Activated CD4-positive, alpha-beta T cell treated with anti-CD3 and anti-CD28 coated beads, Interleukin-2, Interleukin-6, amounts not matched to agents 100 ng/mL and 50 ng/mL, durations not matched to agents 16 hours and 8 hours (primary cell): Measurements from ENCODE around the gene TNK1.
"Not testable (repeated sequence)": the region's sequence is repeated elsewhere in the genome, so short reads cannot be mapped to it uniquely, and the experiment has no call there.

Experiments used
- DNase-seq: peaks from one replicate; pipeline ENCODE4 v3.0.0-alpha.2; 2020

Gene TNK1

DNA sequence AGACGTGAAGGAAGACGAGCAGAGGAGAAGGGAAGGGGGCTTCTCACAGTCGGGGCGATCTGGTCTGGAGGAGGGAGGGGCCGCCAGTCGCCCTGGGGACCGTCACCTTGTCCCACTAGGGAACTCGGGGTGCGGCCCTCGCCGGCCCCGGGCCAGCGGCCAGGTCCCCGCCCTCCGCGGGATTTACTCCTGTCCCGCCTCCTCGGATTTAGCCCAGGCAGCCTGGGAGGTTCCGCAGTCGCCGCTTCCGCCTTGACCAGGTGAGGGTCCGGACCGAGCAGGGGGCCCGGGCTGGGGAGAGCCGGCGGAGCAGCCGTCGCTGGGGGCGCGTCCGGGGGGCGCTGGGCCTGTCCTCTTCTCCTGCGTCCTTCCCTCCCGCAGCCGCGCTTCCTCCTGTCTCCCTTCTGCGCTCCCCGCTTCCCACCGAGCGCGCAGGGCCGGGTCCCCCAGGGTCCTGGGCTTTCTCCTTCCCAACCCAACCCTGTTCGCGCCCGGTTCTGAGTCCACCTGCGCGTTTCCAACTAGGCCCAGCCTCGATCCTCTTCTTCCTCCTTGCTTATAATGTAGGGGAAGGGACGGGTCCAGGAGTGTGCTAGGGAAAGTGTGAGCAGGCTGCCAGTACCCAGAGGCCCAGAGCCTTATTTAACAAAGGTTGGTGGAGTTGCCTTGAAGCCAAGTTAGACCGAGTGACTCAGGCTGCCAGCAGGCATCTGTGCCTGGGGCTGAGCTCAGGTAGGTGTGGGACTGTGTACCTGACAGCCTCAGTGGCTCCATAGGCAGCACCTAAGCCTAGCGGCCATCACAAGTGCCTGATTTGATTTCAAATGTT, at the start of gene TNK1:
Gene TNK1 (plus strand): TSS at position 235 of the 829 bp plus-strand sequence. CDS start 1,838 bp downstream, outside the sequence.
- no peak for DNase-seq

DNA sequence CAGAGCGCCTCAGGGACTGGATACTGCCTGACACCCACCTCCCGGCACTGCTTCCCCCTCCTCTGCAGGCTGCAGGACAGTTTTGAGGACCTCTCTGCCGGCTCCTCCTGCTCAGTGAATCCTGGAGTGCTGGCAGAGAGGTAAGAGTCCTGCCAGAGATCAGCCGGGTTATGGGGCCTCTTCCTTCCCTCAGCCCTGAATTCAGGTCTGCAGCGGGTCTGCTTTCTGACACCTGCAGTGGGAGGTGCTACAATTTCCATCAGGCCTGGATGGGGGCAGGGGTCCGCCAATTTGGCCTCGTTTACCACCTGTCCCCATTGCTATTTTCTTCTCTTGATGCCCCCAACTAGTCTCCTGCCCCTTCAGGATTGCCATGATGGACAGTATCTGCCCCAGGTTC, 48.8 kb upstream of the TNK1 start:
- no peak for DNase-seq

DNA sequence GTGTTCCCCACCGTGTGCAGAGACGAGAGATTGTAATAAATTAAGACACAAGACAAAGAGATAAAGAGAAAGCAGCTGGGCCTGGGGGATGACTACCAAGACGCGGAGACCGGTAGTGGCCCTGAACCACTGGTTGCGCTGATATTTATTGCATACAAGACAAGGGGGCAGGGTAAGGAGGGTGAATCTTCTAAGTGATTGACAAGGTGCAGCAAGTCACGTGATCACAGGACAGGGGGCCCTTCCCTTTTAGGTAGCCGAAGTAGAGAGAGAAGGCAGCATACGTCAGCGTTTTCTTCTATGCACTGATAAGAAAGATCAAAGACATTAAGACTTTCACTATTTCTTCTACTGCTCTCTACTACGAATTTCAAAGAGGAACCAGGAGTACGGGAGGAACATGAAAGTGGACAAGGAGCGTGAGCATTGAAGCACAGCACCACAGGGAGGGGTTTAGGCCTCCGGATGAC, 48.3 kb upstream of the TNK1 start:
- DNase-seq, result not testable (repeated sequence)

DNA sequence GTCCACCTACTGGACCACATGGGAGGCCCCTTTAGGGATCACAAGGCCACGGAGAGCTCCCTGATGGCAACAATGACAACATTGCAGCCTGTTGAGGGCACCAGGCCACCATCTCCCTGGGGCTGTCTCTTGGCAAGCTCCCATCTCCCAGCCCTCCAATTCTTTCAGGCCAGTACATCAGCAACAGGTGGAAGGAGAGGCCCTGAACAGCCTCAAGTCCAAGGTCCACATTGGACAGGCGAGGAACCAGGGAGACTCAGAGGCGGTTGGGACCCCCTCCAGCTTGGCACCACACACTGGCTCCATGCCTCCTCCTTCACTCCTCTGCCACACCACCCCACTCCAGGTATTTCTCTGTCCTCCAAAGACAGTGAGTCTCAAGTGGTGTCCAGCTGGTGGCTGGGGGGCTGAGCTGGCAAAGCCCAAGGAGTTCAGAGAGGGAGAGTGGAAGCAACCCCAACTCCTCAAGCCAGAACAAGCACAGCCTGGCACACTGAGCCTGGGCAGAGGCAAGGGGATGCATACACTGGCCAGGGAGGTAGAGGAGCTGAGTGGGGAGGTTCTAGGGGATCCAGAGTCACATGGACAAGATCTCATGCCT, 45.9 kb upstream of the TNK1 start:
- DNase-seq, result no peak

DNA sequence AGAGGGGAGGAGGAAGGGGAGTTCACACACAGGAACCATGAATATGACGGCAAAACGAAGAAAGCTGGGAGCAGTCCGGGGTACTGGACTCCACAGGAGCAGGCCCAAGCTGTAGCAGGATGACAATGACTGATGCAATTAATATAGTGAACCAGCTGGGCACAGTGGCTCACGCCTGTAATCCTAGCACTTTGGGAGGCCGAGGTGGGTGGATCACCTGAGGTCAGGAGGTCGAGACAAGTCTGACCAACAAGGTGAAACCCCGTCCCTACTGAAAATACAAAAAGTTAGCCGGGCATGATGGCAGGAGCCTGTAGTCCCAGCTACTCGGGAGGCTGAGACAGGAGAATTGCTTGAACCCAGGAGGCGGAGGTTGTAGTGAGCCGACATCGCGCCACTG, 45.1 kb upstream of the TNK1 start:
- not testable (repeated sequence) for DNase-seq

DNA sequence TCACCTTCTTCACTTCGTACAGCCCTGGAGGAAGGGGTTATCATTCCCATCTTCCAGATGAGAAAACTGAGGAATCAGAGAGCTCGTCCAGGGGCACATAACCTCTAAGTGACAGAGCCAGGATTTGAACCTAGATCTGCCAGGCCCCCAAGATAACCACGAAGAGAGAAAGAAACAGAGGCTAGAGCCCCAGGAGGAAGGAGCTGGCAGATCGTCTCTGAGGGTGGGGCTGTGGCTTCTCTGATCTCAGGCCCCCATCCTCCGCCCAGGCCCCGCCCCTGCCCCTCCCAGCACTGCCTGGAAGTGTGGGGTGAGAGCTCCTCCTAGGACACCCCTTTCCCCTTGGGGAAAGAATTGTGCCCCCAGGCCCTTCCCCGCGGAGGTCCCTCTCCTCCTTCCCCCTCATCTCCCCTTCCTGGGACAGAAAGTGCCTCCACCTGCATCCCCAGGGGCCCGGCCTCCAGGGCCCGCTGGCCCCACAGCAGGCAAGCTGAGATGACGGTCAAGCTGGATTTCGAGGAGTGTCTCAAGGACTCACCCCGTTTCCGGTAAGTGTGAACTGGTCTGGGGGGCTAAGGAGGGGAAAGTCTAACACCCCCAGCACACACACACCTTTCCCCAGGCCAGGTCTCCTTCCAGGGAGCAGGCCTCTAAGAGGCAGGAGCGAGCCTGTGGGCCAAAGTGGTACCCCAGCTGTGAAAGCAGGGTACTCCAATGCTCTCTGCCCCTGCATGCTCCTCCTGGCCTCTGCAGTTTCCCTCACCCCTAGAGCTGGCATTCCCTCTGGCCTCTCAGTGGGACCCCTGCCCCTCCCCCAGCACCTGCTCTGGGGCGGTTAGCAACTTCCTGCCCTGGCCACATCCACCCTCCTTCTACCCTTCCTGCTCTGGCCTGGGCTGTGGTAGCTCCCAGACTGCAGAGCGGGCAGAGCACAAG, 44.4 kb upstream of the TNK1 start, which contains the start of gene ACAP1:
Gene ACAP1 (plus strand): TSS at position 290 of the 936 bp plus-strand sequence. CDS start 206 bp downstream, at position 496.
- peak; percentile 93 for DNase-seq

DNA sequence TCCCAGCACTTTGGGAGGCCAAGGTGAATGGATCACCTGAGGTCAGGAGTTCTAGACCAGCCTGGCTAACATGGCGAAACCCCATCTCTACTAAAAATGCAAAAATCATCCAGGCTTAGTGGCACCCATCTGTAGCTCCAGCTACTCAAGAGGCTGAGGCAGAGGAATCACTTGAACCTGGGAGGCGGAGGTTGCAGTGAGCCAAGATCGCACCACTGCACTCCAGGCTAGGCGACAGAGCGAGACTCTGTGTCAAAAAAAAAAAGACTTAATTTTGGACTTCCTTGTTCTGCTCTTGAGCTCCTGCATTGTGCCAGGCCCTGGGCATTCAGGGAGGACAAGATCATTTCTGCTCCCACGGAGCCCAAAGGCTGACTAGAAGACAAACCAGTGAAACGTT, 43.3 kb upstream of the TNK1 start:
- not testable (repeated sequence) for DNase-seq

DNA sequence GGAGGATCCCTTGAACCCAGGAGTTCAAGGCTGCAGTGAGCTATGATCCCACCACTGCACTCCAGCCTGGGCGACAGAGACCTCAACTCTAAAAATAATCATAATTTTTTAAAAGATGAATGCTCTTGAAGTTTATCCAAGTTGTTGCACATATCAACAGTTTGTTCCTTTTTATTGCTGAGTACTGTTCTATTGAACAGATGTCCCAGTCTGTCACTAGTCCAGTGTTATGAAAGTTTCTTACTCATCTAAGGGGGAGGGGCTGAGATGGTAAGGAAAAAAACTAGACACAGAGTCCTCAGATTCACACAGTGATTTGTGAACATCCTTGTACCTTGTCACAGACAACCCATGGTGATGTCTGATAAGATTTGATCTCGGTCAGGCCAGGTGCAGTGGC, 40.7 kb upstream of the TNK1 start:
- no peak for DNase-seq

DNA sequence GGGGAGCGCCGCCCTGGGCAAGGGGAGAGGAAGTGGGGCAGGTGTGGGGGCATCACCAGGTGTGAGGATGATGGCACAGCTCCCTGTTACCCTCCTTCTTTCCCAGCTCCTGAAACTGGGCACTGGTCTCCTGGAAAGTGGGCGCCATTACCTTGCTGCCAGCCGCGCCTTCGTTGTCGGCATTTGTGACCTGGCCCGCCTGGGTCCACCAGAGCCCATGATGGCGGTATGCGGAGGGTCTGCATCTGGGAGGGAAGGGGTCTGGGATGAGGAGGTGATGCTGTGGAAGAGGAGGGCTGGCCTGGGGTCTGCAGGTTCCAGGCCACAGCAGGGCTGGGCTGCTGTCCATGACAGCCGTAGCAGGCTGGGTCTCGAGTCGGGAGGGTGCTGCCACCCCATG, 39.0 kb upstream of the TNK1 start:
- DNase-seq, result no peak

DNA sequence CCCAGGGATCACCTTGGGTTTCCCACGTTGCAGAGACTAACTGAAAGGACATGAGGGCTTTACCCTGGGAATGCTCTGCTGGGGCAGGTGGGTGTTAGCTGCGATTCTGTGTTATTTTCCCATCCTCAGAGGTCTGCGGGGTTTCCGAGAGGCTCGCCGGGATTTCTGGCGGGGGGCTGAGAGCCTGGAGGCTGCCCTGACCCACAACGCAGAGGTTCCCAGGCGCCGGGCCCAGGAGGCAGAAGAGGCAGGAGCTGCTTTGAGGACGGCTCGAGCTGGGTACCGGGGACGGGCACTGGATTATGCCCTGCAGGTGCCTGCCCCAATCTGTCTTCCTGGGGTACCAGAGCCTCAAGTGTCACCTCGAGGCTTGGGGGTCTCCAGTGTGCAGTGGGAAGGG, 37.6 kb upstream of the TNK1 start:
- DNase-seq, result no peak

DNA sequence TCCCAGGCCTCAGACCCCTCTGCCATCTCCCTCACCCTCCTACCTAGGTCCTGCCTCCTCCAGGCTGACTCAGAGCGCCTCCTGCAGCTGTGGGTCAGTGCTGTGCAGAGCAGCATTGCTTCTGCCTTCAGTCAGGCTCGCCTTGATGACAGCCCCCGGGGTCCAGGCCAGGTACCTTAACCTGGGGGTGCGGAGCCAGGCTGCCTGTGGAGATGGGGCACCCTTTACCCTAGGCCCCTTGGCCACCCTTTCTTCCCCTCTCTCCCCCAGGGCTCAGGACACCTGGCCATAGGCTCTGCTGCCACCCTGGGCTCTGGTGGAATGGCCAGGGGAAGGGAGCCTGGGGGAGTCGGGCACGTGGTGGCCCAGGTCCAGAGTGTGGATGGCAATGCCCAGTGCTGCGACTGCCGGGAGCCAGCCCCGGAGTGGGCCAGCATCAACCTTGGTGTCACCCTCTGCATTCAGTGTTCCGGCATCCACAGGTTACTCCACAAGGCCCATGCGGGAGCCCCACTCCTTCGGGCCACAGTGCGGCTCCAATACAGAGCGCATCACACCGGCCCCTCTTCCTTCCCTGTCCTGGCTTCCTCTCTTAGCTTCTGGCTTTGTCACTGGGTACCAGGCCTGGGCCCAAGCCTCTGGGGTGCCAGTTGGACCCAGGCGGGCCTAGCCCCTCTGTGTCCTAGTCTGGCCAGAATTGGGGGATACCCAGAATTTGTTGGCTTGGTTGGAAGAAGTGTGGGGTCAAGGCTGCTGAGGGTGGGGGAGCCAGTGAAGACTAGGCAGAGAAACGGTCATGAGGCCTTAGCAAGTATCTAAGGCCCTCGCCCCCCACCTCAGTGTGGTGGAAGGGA, 33.9 kb upstream of the TNK1 start:
- DNase-seq, result no peak

DNA sequence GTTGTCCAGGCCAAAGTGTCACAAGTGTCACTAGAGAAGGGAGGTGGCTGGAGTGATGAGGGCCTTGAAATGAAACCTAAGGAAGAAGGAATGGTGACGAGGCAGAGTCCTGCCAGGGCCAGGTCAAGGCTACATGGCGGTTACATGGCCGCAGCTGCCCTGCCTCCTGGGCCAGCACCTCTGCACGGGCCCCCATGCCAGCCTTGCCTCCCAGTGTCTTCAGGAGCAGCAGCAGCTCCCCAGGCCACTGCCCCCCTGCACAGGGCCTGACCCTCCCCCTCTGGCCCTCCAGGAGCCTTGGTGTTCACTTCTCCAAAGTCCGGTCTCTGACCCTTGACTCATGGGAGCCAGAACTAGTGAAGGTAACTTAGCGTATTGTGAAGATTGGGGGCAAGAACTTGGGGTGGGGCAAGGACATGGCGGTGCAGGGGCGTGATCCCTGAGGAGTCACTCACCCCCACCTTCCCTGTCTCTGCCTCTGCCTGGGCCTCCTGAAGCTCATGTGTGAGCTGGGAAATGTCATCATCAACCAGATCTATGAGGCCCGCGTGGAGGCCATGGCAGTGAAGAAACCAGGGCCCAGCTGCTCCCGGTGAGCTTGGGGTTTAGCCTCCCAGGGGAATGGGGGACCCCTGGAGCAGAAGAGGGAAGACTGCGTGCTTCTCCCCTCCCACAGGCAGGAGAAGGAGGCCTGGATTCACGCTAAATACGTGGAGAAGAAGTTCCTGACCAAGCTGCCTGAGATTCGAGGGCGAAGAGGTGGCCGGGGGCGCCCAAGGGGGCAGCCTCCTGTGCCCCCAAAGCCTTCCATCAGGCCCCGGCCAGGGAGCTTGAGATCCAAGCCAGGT, 33.0 kb upstream of the TNK1 start:
- no peak for DNase-seq

DNA sequence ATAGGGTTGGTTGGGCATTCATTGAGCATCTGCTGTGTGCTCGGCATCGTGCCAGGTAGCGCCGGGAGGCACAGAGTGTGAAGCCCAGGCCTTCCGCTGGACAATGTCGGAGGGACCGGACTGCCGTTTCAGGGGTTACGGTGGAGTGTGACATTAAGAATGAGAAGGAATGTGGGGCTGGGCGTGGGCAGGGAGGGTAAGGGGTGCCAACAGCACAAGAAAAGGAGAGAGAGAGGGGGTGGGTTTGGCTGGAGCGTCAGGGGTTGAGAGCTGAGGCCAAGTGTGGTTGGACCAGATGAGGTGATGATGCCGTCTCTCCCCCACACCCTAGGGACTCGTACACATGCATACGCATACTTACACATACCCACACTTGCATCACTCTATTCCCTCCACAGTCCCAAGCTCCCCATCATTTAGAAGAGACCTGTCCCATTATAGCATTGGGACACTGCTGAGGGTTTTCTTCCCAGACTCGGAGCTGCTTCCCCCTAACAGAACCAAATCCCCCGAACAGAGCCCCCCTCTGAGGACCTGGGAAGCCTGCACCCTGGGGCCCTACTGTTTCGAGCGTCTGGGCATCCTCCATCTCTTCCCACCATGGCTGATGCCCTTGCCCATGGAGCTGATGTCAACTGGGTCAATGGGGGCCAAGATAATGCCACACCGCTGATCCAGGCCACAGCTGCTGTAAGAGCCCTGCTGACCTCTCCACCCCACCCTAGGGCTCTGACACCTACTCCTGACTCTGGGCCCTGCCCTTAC, 32.2 kb upstream of the TNK1 start:
- DNase-seq, result no peak

DNA sequence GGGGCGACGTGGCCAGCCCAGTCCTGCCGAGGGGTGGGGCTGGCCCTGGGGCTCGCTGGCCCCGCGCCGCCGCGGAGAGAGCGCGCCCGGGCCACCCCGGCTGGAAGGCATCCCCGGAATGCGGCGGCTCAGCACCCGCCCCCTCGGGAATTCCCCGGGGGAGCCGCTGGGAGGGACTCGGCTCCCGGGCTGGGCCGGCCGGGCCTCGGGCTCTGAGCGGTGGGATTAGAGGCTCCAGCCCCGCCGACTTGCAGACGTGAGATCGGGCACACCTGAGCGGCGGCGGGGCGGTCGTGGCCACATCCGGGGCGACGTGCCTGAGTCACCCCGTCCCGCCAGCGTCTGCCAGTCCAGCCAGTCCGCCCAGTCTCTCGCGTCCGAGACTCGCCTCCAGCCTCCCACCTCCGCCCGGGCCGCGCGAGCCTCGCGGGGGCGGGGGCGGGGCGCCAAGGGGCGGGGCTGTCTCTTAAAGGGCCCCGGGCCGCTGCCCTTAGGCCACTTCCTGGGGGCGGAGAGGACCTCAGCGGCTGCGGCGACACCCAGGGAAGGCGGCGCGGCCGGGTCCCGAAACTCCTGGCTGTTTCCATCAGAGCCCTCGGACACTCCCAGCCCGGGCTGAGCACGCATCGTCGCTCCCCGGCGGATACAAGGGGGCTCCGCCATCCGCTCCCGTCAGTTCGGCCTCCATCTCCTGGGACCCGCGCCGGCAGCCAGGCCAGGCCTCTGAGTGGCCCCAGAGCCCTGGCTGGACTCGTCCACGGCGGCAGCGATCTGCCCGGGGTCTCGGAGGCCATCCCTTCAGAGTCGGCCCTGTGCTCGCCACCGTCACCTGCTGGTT, 29.0 kb upstream of the TNK1 start, which contains the start of gene KCTD11:
Gene KCTD11 (plus strand): TSS at position 498 of the 838 bp plus-strand sequence.
- DNase-seq, result peak; percentile 88

DNA sequence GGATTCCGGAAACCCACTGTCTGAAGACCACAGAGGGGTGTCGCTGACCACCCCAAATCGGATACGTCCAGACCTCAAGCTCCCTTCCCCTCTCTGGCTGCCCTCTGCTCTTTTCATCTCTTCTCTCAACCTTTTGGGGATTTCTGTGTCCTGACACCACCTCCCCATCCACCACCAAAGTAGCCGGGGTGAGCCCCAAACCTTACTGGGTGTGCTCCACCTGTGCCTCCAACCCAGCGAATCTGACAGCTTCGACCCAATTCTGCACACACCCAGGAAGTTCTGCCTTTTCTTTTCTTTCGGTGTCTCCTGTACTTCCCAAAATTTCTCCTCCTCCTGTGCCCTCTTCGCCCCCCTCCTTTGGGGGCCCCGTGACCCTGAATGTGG, 28.4 kb upstream of the TNK1 start:
- DNase-seq, result no peak

DNA sequence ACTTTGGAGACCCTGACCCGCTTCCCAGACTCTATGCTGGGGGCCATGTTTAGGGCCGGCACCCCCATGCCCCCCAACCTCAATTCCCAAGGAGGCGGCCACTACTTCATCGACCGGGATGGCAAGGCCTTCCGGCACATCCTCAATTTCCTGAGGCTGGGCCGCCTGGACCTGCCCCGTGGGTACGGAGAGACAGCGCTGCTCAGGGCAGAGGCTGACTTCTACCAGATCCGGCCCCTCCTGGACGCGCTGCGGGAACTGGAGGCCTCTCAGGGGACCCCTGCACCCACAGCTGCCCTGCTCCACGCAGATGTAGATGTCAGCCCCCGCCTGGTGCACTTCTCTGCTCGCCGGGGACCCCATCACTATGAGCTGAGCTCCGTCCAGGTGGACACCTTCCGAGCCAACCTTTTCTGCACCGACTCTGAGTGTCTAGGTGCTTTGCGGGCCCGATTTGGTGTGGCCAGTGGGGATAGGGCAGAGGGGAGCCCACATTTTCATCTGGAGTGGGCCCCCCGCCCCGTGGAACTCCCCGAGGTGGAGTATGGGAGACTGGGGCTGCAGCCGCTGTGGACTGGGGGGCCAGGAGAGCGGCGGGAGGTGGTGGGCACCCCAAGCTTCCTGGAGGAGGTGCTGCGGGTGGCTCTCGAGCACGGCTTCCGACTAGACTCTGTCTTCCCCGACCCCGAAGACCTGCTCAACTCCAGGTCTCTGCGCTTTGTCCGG, 27.8 kb upstream of the TNK1 start:
- no peak for DNase-seq

DNA sequence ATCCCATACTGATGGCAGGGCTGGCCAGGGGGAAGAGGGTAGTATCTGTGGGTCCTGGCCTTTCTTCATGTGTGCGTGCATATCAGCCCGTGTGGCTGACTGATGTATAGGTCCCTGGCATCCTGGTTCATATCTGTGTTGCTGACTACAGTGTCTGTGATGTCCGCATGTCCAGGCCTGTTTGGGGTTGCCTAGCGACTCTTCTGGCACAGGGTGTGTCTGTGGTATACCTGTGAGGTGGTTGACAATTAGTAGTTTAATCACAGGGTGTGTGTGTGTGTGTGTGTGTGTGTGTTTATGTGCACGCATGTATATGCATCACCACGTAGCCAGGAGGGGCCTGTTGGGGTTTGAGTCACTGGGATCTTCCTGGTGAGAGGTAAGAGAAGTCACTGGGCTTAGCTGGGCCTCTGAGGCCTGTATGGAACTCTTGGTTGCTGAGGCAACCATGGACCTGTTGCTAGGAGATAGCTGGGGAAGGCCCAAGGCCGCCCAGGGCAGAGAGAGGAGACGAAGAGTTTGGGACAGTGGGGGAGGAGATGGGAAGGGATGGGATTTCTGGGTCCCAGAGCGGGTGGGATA, 26.5 kb upstream of the TNK1 start:
- DNase-seq, result peak; percentile 44

DNA sequence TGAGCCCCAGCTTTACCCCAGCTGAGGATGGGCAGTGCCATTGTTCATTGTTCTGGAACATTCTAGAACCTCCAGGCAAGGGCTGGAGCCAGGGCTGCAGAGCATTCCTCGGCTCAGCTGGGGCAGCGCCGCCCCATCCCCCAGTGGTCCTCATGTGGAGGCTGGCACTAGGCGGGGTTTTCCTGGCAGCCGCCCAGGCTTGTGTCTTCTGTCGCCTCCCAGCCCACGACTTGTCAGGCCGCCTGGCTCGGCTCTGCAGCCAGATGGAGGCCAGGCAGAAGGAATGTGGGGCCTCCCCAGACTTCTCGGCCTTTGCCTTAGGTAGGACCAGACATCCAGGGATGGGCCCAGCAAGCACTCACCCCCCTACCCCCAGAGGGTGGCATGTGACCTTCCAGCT, 25.8 kb upstream of the TNK1 start, which contains the start of gene TMEM95:
Gene TMEM95 (plus strand): TSS at position 104 of the 400 bp plus-strand sequence. CDS start 49 bp downstream, at position 153.
- no peak for DNase-seq
